HUES48 (cell line): Measurements from ENCODE around the gene ASMT.
"Not testable (repeated sequence)": the region's sequence is repeated elsewhere in the genome, so short reads cannot be mapped to it uniquely, and the experiment has no call there.

ENCODE experiments used
- H3K27ac ChIP-seq: one replicate; pipeline ENCODE4 v1.7.0; 2013; ENCODE audit warnings: low read depth, low read length, inconsistent platforms
- H3K27me3 ChIP-seq: 2 replicates; pipeline ENCODE4 v1.6.1; 2013; ENCODE audit warnings: mild to moderate bottlenecking, low read length; ENCODE audit not compliant: control insufficient read depth, insufficient read depth
- H3K36me3 ChIP-seq: 2 replicates; pipeline ENCODE4 v1.6.1; 2013; ENCODE audit warnings: low read length; ENCODE audit not compliant: control insufficient read depth, insufficient read depth
- H3K4me1 ChIP-seq: 2 replicates; pipeline ENCODE4 v1.6.1; 2013; ENCODE audit warnings: mild to moderate bottlenecking, low read length; ENCODE audit not compliant: control insufficient read depth, insufficient read depth
- H3K4me3 ChIP-seq: 2 replicates; pipeline ENCODE4 v1.5.1; 2013; ENCODE audit warnings: mild to moderate bottlenecking, low read depth, low read length
- H3K9ac ChIP-seq: 2 replicates; pipeline ENCODE4 v1.6.1; 2013; ENCODE audit warnings: mild to moderate bottlenecking, low read depth, low read length, moderate library complexity
- H3K9me3 ChIP-seq: 2 replicates; pipeline ENCODE4 v1.6.1; 2013; ENCODE audit warnings: low read length; ENCODE audit not compliant: control insufficient read depth, insufficient read depth

The ASMT gene

DNA sequence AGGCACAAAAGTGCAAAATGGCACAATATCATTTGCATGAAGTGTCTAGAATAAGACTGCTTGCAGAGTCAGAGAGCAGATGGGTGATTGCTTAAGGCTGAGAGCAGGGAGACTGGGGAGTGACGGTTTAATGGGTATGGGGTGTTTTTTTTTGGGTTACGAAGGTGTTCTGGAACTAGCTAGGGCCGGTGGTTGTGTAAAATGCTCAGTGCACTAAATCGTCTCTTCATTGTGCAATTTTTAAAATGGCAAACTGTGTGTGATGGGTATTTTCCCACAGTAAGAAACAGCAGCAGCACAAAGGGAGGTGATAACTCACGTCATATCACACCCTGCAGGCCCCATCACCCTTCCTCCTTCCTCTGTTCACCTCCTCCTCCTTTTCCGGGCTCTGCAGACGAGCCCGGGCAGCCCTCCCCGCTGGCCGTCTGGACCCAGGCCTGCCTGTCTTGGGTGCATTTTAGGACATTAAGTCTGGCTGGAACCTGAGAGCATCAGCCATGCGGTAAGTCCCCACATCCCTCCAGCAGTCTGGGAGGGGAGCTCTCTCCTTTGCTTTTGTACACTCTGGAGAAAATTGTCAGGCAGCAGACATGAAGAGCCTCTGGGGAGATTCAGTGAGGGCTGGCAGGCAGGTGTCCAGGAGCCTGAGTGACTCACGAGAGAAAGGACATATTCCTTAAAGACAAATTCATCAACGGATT lies 42.7 kb downstream of the ASMT start:
- no peak overlapping the region for H3K9ac ChIP-seq
- no peak overlapping the region for H3K4me3 ChIP-seq
- H3K4me1 ChIP-seq: no peaks in the 10 kb centered on the region; the same call in 1 of the 2 replicates
- H3K27me3 ChIP-seq: no peaks in the 10 kb centered on the region
- H3K9me3 ChIP-seq: no peaks in the 10 kb centered on the region
- H3K27ac ChIP-seq: no peak overlapping the region
- H3K36me3 ChIP-seq: no peaks in the 10 kb centered on the region

DNA sequence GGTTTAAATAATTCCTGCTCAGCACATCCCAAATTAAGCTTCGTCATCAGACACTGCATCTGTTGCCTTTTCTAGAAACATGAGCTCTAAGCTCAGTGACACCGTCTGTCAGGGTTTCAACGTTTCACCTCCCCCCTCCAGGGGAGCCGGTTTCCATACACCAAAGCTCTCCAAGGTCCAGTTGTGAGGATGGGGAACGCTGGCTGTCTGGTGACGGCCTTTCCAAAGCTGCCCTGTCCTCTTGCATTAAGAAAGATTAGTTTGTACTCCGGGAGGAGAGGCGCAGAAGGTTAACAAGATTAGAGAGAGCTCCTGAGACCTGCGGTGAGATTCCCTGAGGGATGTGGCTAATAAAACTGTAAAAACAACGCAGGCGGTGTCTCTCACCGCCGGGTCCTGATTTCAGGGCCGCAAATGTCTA lies 43.2 kb downstream of the ASMT start:
- Histone ChIP-seq H3K9ac (no peak overlapping the region), H3K4me1 (no peaks in the 10 kb centered on the region; the same call in 1 of the 2 replicates), H3K27me3 (no peaks in the 10 kb centered on the region), H3K27ac (no peak overlapping the region), H3K4me3 (no peak overlapping the region), H3K36me3 (no peaks in the 10 kb centered on the region), H3K9me3 (no peaks in the 10 kb centered on the region)

DNA sequence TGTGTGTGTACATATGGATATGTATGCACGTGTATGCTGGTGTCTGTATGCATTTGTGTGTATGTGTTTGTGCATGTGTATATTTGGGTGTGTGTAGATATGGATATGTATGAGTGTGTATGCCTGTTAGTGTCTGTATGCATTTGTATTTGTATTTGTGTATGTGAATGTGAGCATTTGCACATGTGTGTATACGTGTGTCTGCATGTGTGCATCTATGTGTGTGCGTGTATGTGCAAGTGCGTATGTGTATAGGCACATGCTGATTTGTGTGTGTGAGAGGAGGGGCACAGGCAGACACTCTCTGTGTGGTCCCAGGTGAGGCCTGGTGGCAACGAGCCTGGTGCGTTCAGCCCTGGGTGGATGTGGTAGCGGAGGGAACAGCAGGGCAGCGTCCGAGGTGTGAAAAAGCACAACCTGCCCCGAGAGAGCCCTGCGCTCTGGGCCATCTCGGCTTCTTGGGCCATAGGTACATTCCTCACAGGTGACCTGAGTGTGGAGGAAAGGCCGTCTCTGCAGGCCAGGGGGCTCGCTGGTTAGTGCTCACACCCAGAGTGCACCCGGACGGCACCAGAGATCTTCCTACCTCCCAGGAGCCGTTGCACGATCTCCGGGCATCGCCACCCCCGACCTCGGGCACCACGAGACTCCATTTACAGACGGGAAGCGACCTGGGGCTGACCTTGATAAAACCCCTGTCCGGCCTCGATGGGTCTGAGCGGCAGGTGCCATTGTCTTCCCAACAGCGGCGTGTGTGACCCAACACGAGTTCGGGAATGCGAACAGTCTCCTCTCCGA lies 45.0 kb downstream of the ASMT start:
- H3K9ac ChIP-seq: no peak overlapping the region
- H3K4me1 ChIP-seq: no peaks in the 10 kb centered on the region; the same call in 1 of the 2 replicates
- no peaks in the 10 kb centered on the region for H3K27me3 ChIP-seq
- no peaks in the 10 kb centered on the region for H3K36me3 ChIP-seq
- no peak overlapping the region for H3K4me3 ChIP-seq
- H3K27ac ChIP-seq: no peak overlapping the region
- no peaks in the 10 kb centered on the region for H3K9me3 ChIP-seq

DNA sequence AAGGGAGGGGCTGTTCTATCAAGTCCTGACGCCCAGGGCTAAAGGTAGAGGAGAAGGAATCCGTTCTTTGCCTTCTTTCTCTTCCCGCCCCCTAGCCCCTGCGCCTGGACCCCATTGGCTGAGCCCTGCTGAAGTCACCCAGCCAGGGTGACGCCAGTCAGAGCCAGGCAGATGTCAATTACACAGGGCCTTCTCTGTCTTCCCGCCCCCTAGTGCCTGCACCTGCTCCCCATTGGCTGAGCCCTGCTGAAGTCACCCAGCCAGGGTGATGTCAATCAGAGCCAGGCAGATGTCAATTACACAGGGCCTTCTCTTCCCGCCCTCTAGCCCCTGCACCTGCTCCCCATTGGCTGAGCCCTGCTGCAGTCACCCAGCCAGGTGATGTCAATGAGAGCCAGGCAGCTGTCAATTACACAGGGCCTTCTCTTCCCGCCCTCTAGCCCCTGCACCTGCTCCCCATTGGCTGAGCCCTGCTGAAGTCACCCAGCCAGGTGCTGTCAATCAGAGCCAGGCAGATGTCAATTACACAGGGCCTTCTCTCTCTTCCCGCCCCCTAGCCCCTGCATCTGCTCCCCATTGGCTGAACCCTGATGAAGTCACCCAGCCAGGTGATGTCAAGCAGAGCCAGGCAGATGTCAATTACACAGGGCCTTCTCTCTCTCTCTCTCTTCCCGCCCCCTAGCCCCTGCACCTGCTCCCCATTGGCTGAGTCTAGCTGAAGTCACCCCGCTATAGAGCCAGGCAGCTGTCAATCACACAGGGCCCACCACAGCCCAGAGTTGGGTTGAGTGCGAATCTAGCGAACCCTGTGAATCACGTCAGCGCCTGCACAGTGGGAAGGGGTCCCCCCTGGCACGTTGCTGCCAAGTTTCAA lies 46.4 kb downstream of the ASMT start:
- no peak overlapping the region for H3K4me3 ChIP-seq
- H3K4me1 ChIP-seq: no peaks in the 10 kb centered on the region; the same call in 1 of the 2 replicates
- no peaks in the 10 kb centered on the region for H3K36me3 ChIP-seq
- H3K9me3 ChIP-seq: no peaks in the 10 kb centered on the region; the same call in 1 of the 2 replicates
- no peak overlapping the region for H3K9ac ChIP-seq
- H3K27ac ChIP-seq: no peak overlapping the region
- H3K27me3 ChIP-seq: no peaks in the 10 kb centered on the region

DNA sequence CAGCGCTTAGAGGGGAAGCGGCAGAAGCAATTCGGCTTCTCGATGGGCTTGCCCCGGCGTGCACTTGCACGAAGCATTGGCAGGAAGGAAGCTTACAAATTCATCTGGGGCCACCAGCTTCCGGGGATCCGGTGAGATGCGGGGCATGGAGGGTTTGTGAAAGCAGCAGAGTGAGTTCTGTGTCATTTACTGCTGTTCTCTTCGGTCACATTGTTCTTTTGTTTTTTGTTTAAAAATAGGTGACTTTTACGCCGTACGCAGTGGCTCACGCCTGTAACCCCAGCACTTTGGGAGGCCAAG lies 47.0 kb downstream of the ASMT start:
- Histone ChIP-seq H3K9ac (no peak overlapping the region), H3K9me3 (no peaks in the 10 kb centered on the region; the same call in 1 of the 2 replicates), H3K4me3 (no peak overlapping the region), H3K36me3 (no peaks in the 10 kb centered on the region), H3K27me3 (no peaks in the 10 kb centered on the region), H3K27ac (no peak overlapping the region), H3K4me1 (no peaks in the 10 kb centered on the region; the same call in 1 of the 2 replicates)

DNA sequence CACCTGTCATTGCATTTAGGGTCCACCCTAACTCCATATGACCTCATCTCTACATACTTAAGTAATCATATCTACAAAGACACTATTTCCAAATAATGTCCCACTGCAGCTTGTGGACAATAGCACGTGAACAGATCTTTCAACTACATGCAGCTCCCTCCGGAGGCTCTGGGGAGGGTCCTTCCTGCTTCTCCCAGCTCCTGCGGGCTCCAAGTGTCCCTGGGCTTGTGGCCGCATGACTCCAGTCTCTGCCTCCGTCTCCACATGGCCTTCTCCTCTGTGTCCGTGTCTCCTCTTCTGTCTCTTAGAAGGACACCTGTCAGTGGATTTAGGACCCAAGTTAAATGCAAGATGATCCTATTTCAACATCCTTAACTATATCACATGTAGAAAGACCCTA lies 52.7 kb downstream of the ASMT start:
- Histone ChIP-seq H3K4me1 (no peaks in the 10 kb centered on the region), H3K27ac (no peak overlapping the region), H3K9ac (no peak overlapping the region), H3K4me3 (no peak overlapping the region), H3K9me3 (no peaks in the 10 kb centered on the region; the same call in 1 of the 2 replicates), H3K36me3 (no peaks in the 10 kb centered on the region), H3K27me3 (no peaks in the 10 kb centered on the region)

DNA sequence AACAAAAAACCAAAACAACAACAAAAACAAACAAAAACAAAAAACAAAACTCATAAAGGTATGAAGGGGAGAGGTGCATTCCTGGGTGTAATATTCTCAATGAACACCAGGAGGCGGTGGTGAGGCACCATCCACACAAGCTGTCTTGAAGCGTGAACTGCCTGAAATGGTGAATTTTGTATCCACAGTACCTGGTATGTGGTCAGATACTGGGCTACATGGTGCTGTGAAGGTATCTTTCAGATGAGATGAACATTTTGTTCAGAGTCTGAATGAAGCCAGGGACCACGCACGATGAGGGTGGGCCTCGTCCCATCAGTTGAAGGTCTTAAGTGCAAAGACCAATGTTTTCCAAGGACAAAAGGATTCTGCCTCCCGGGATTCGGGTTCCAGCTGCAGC lies 58.5 kb downstream of the ASMT start:
- Histone ChIP-seq H3K4me3 (no peak overlapping the region), H3K27ac (no peak overlapping the region), H3K4me1 (no peaks in the 10 kb centered on the region), H3K27me3 (no peaks in the 10 kb centered on the region), H3K36me3 (no peaks in the 10 kb centered on the region), H3K9ac (no peak overlapping the region), H3K9me3 (no peaks in the 10 kb centered on the region)

DNA sequence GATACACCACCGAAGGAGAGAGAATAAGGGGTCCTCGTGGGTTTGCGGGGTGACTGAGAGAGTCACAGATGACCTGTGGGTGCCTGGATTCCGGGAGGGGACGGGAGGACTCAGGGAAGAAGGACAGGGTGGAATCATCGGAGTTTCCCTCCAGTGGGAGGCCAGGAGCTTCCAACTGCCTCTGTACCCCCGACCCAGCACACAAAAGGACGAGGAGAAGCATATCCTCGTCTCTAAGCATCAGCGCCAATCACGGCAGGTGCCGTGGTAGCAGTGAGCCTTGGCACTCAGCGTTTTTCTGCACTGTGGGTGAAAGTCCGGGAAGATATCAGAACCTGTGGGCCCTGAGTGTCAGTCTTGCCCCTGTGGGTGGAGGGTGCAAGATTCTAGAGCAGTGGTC lies 62.0 kb downstream of the ASMT start:
- H3K4me1 ChIP-seq: peaks cover 12% of the 10 kb centered on the region
- H3K4me3 ChIP-seq: no peak overlapping the region
- no peaks in the 10 kb centered on the region for H3K9me3 ChIP-seq
- no peak overlapping the region for H3K27ac ChIP-seq
- no peaks in the 10 kb centered on the region for H3K27me3 ChIP-seq
- H3K9ac ChIP-seq: no peak overlapping the region
- no peaks in the 10 kb centered on the region for H3K36me3 ChIP-seq

DNA sequence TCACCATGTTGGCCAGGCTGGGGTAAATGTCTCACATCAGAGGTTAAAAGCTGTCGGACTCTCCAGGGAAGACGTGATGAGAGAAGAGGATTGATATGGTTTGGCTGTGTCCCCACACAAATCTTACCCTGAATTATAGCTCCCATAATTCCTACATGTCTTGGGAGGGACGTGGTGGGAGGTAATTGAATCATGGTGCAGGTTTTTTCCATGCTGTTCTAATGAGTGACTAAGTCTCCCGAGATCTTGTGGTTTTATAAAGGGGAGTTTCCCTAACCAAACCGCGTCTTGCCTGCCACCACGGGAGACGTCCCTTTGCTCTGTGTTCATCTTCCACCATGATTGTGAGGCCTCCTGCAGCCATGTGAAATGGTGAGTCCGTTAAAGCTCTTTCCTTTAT lies 64.4 kb downstream of the ASMT start:
- H3K9me3 ChIP-seq: no peaks in the 10 kb centered on the region
- H3K4me1 ChIP-seq: peaks cover 12% of the 10 kb centered on the region
- H3K9ac ChIP-seq: no peak overlapping the region
- H3K27ac ChIP-seq: no peak overlapping the region
- H3K27me3 ChIP-seq: no peaks in the 10 kb centered on the region
- no peak overlapping the region for H3K4me3 ChIP-seq
- H3K36me3 ChIP-seq: no peaks in the 10 kb centered on the region

DNA sequence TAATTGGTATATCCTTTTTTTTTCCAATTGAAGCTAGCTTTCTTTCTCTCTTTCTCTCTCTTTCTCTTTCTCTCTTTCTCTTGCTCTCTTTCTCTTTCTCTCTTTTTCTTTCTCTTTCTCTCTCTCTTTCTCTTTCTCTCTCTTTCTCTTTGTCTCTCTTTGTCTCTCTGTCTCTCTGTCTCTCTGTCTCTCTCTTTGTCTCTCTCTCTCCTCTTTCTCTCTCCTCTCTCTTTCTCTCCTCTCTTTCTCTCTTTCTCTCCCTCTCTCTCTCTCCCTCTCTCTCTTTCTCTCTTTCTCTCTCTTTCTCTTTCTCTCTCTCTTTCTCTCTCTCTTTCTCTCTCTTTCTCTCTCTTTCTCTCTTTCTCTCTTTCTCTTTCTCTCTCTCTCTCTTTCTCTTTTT lies 66.6 kb downstream of the ASMT start:
- no peaks in the 10 kb centered on the region for H3K9me3 ChIP-seq
- H3K27me3 ChIP-seq: no peaks in the 10 kb centered on the region
- H3K36me3 ChIP-seq: no peaks in the 10 kb centered on the region
- peaks cover 12% of the 10 kb centered on the region for H3K4me1 ChIP-seq
- no peak overlapping the region for H3K27ac ChIP-seq
- H3K4me3 ChIP-seq: no peak overlapping the region
- no peak overlapping the region for H3K9ac ChIP-seq

DNA sequence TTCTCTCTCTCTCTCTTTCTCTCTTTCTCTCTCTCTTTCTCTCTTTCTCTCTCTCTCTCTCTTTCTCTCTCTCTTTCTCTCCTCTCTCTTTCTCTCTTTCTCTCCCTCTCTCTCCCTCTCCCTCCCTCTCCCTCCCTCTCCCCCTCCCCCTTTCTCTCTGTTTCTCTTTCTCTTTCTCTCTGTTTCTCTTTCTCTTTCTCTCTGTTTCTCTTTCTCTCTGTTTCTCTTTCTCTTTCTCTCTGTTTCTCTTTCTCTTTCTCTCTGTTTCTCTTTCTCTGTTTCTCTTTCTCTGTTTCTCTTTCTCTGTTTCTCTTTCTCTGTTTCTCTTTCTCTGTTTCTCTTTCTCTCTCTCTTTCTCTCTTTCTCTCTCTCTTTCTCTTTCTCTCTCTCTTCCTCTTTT lies 67.0 kb downstream of the ASMT start:
- not testable (repeated sequence) for H3K4me3 ChIP-seq, H3K27ac ChIP-seq, H3K9me3 ChIP-seq, H3K36me3 ChIP-seq, H3K27me3 ChIP-seq, H3K9ac ChIP-seq
- peaks cover 12% of the 10 kb centered on the region for H3K4me1 ChIP-seq
